ENCODE results near the gene MRPS9. TPM values are rescaled to one million over a fixed set of nuclear protein-coding genes. Genes with fewer than 3 reads are reported as not detected.

The MRPS9 gene
- total and polyA plus RNA-seq, 2 of the 13 experiments (the other 11 are each of a cell fraction or from before 2014, with no cell fraction given): 31.2 to 91.8 TPM

GRCh38 chr2:105102963-105103421 lies 65.1 kb downstream of the MRPS9 start (continued):
- TF ChIP-seq ZNF780A (CRISPR knock-in tag; IDR thresholded peaks at IDR 0.05) (no peak), HNRNPLL (IDR thresholded peaks at IDR 0.05; ENCODE audit: low read depth, low read length, poor library complexity, severe bottlenecking) (no peak)

- DNase-seq (ENCODE audit: low spot score) (no peak), FAIRE-seq (no peak), ATAC-seq (peak; percentile 32)
- Histone ChIP-seq H2AFZ (ENCODE audit: low read length) (no peak overlapping the region), H3K4me2 (ENCODE audit: low read depth, low read length) (no peak overlapping the region), H3K79me2 (ENCODE audit: insufficient read depth, low read length) (no peaks in the 10 kb centered on the region), H3K9me3 (ENCODE audit: low read length) (no peaks in the 10 kb centered on the region), H4K20me1 (ENCODE audit: insufficient read depth, low read length) (no peaks in the 10 kb centered on the region), H3K4me1 (ENCODE audit: insufficient read depth, low read length) (no peaks in the 10 kb centered on the region), H3K27me3 (ENCODE audit: control insufficient read depth in 1 of 2, insufficient read depth in 2 of 2, low read length in 2 of 2) (no peaks in the 10 kb centered on the region), H3K4me3 (replicated peaks in 1 of 3; ENCODE audit: insufficient read depth in 1 of 3, low read depth in 2 of 3, low read length in 3 of 3) (no peak overlapping the region), H3K27ac (ENCODE audit: extremely low read length, insufficient read depth, low read length) (no peak overlapping the region), H3K36me3 (replicated peaks in 1 of 2; ENCODE audit: control insufficient read depth in 1 of 2, insufficient read depth in 2 of 2, low read length in 2 of 2) (peaks cover 4 to 24% of the 10 kb centered on the region in 2 experiments; a peak in 4 of 5 replicates), H3K9ac (ENCODE audit: insufficient read depth, low read depth, low read length) (no peak overlapping the region)
- intact Hi-C loops (cut with micrococcal nuclease; ENCODE audit: unreplicated experiment): no loop called here
- BruUV-seq (replicated peaks): no TSS peak
- TF ChIP-seq PPARG (CRISPR knock-in tag; conservative IDR thresholded peaks at IDR 0.05): no peak
- no peak for TF ChIP-seq ZNF761 (CRISPR knock-in tag; conservative IDR thresholded peaks at IDR 0.05)
- TF ChIP-seq, protein P1, sequence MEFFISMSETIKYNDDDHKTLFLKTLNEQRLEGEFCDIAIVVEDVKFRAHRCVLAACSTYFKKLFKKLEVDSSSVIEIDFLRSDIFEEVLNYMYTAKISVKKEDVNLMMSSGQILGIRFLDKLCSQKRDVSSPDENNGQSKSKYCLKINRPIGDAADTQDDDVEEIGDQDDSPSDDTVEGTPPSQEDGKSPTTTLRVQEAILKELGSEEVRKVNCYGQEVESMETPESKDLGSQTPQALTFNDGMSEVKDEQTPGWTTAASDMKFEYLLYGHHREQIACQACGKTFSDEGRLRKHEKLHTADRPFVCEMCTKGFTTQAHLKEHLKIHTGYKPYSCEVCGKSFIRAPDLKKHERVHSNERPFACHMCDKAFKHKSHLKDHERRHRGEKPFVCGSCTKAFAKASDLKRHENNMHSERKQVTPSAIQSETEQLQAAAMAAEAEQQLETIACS (CRISPR knock-in tag; IDR thresholded peaks at IDR 0.05): no peak
- TF ChIP-seq ZNF772 (CRISPR knock-in tag; IDR thresholded peaks at IDR 0.05): no peak
- TF ChIP-seq MAFK (conservative IDR thresholded peaks at IDR 0.05 in 1 of 2, IDR thresholded peaks at IDR 0.05 in 1 of 2; ENCODE audit: low read length in 2 of 2): no peak
- no peak for TF ChIP-seq RAD21 (CRISPR knock-in tag; IDR thresholded peaks at IDR 0.05)
- TF ChIP-seq FOXK1 (CRISPR knock-in tag; IDR thresholded peaks at IDR 0.05; ENCODE audit: borderline replicate concordance, low read depth): no peak
- TF ChIP-seq SYNCRIP (IDR thresholded peaks at IDR 0.05; ENCODE audit: insufficient read depth, low read depth, low read length): no peak
- ChIA-PET POLR2A (no interaction called here), CTCF (ENCODE audit: low intra/inter-chr PET ratio, low total read pairs) (no interaction called here)
- in situ Hi-C loops (cut with HindIII; ENCODE audit: extremely low pct_ligation_motif_present, low pct_unique_long_range_greater_than_20kb): no loop called here
- WGBS (ENCODE audit: low lambda C conversion rate): 96% methylated on average over 6 of the region's 6 CpGs
Measured at GRCh38 chr2:105103481-105103880, 65.6 kb downstream of the MRPS9 start.

Data from HepG2 (cell line).